ENCODE results near the gene TAF9B.
"Not testable (repeated sequence)": the region's sequence is repeated elsewhere in the genome, so short reads cannot be mapped to it uniquely, and the experiment has no call there.

The TAF9B gene

GRCh38 chrX:78139160-78140123 is at the start of gene TAF9B:
Gene TAF9B, minus strand, starts transcription at chrX:78139650. Its CDS starts 39 bp downstream, at chrX:78139611.
- peak; percentile 62 for DNase-seq (ENCODE audit: low read depth, low spot score)

- DNase-seq (ENCODE audit: low read depth, low spot score), result no peak
These were observed 43.4 kb upstream of the TAF9B start for GRCh38 chrX:78182881-78183280.

GRCh38 chrX:78181307-78181706 is 41.9 kb upstream of the TAF9B start:
- no peak for DNase-seq (ENCODE audit: low read depth, low spot score)

- DNase-seq (ENCODE audit: low read depth, low spot score), result no peak
These were observed 28.6 kb upstream of the TAF9B start for GRCh38 chrX:78168065-78168464.

- no peak for DNase-seq (ENCODE audit: low read depth, low spot score)
These were observed 26.0 kb upstream of the TAF9B start for GRCh38 chrX:78165425-78165824.

GRCh38 chrX:78163175-78163574 is 23.7 kb upstream of the TAF9B start:
- not testable (repeated sequence) for DNase-seq (ENCODE audit: low read depth, low spot score)

GRCh38 chrX:78160711-78161110 is 21.3 kb upstream of the TAF9B start:
- DNase-seq (ENCODE audit: low read depth, low spot score), result not testable (repeated sequence)

- not testable (repeated sequence) for DNase-seq (ENCODE audit: low read depth, low spot score)
These were observed 18.4 kb upstream of the TAF9B start for GRCh38 chrX:78157846-78158245.

- DNase-seq (ENCODE audit: low read depth, low spot score), result not testable (repeated sequence)
These were observed 17.9 kb upstream of the TAF9B start for GRCh38 chrX:78157373-78157772.

GRCh38 chrX:78147002-78147540 is 7.6 kb upstream of the TAF9B start:
- not testable (repeated sequence) for DNase-seq (ENCODE audit: low read depth, low spot score)

- no peak for DNase-seq (ENCODE audit: low read depth, low spot score)
These were observed 756 bp upstream of the TAF9B start for GRCh38 chrX:78140206-78140605.

GRCh38 chrX:78133238-78133960 is 6.1 kb downstream of the TAF9B start:
- DNase-seq (ENCODE audit: low read depth, low spot score), result no peak

- no peak for DNase-seq (ENCODE audit: low read depth, low spot score)
These were observed 8.3 kb downstream of the TAF9B start for GRCh38 chrX:78131117-78131516.

GRCh38 chrX:78130396-78130795 is 9.1 kb downstream of the TAF9B start:
- DNase-seq (ENCODE audit: low read depth, low spot score), result no peak

- no peak for DNase-seq (ENCODE audit: low read depth, low spot score)
These were observed 9.7 kb downstream of the TAF9B start for GRCh38 chrX:78129714-78130113.

- not testable (repeated sequence) for DNase-seq (ENCODE audit: low read depth, low spot score)
These were observed 13.7 kb downstream of the TAF9B start for GRCh38 chrX:78125781-78126180.

GRCh38 chrX:78125148-78125547 is 14.3 kb downstream of the TAF9B start:
- no peak for DNase-seq (ENCODE audit: low read depth, low spot score)

- no peak for DNase-seq (ENCODE audit: low read depth, low spot score)
These were observed 15.1 kb downstream of the TAF9B start for GRCh38 chrX:78124307-78124706.

- DNase-seq (ENCODE audit: low read depth, low spot score), result peak; percentile 2
These were observed 16.3 kb downstream of the TAF9B start for GRCh38 chrX:78123190-78123589.

- no peak for DNase-seq (ENCODE audit: low read depth, low spot score)
These were observed 19.8 kb downstream of the TAF9B start for GRCh38 chrX:78119521-78120227.

GRCh38 chrX:78118628-78119027 is 20.8 kb downstream of the TAF9B start:
- DNase-seq (ENCODE audit: low read depth, low spot score), result no peak

GRCh38 chrX:78116766-78117165 is 22.7 kb downstream of the TAF9B start:
- no peak for DNase-seq (ENCODE audit: low read depth, low spot score)

Data from activated CD4-positive, CD25-positive, alpha-beta regulatory T cell treated with anti-CD3 and anti-CD28 coated beads, Interleukin-2, amount 50 U/mL, for 16 hours (primary cell).